GOT3 (cell line): ENCODE results near the gene ADAMTS10.
"Not testable (repeated sequence)": the region's sequence is repeated elsewhere in the genome, so short reads cannot be mapped to it uniquely, and the experiment has no call there.

Experiments used
- DNase-seq: peaks from one replicate; lab custom pipeline; 2025; ENCODE audit warnings: mixed read lengths; lab: John Stamatoyannopoulos, UW

Gene ADAMTS10

GRCh38 chr19:8558325-8558724, 52.2 kb downstream of the ADAMTS10 start:
- DNase-seq: no peak

- no peak for DNase-seq
These were observed 52.8 kb downstream of the ADAMTS10 start for GRCh38 chr19:8557642-8558238.

GRCh38 chr19:8553729-8554128, 56.8 kb downstream of the ADAMTS10 start:
- not testable (repeated sequence) for DNase-seq

GRCh38 chr19:8552810-8553209, 57.7 kb downstream of the ADAMTS10 start:
- DNase-seq: no peak

GRCh38 chr19:8550070-8550469, 60.4 kb downstream of the ADAMTS10 start:
- no peak for DNase-seq

- no peak for DNase-seq
These were observed 64.8 kb downstream of the ADAMTS10 start for GRCh38 chr19:8545743-8546142.

- DNase-seq: no peak
These were observed 66.3 kb downstream of the ADAMTS10 start for GRCh38 chr19:8544168-8544567.

GRCh38 chr19:8539621-8540149, 70.8 kb downstream of the ADAMTS10 start:
- DNase-seq: no peak

- DNase-seq: no peak
These were observed 73.4 kb downstream of the ADAMTS10 start for GRCh38 chr19:8537099-8537498.

GRCh38 chr19:8536282-8536681, 74.2 kb downstream of the ADAMTS10 start:
- DNase-seq: no peak

- no peak for DNase-seq
These were observed 78.3 kb downstream of the ADAMTS10 start for GRCh38 chr19:8532225-8532624.

- DNase-seq: no peak
These were observed 79.0 kb downstream of the ADAMTS10 start for GRCh38 chr19:8531470-8531869.
